ENCODE measurements around the gene DCLK2.

GRCh38 chr4:150238591-150238990 is 160.3 kb downstream of the DCLK2 start:
- no peak for TF ChIP-seq CTCF (IDR thresholded peaks at IDR 0.05)
- TF ChIP-seq POLR2A (IDR thresholded peaks at IDR 0.05) = no peak
